PFSK-1 (cell line): ENCODE results near the gene MUCL3.

Experiments
- FOXP2 ChIP-seq: optimal IDR thresholded peaks from 2 replicates; pipeline ENCODE3; 2011; ENCODE audit warnings: borderline replicate concordance, control low read depth, inconsistent platforms; ENCODE audit not compliant: insufficient read depth; ENCODE audit errors: extremely low read length, extremely low read depth
- POLR2AphosphoS5 ChIP-seq: IDR thresholded peaks from 2 replicates; pipeline ENCODE4 v1.6.1; 2012; ENCODE audit warnings: low read depth, mild to moderate bottlenecking, control low read depth, low read length, moderate library complexity
- REST ChIP-seq, 2 experiments: IDR thresholded peaks; 2 replicates each; pipeline versions ENCODE4 v1.6.1 to v1.8.0; 2011 to 2012; ENCODE audit warnings: low read depth in 2 of 2, low read length in 2 of 2, control low read depth in 1 of 2, inconsistent platforms in 1 of 2, mild to moderate bottlenecking in 1 of 2, moderate library complexity in 1 of 2; ENCODE audit not compliant: insufficient read depth in 1 of 2
- SIN3A ChIP-seq: IDR thresholded peaks from 2 replicates; pipeline ENCODE4 v1.6.1; 2012; ENCODE audit warnings: mild to moderate bottlenecking, low read length, moderate library complexity, borderline replicate concordance; ENCODE audit not compliant: insufficient read depth
- TAF1 ChIP-seq: IDR thresholded peaks from 2 replicates; pipeline ENCODE4 v1.6.1; 2012; ENCODE audit warnings: low read length, control low read depth, borderline replicate concordance; ENCODE audit not compliant: insufficient read depth

The MUCL3 gene

GRCh38 chr6:30972816-30973215, 32.0 kb downstream of the MUCL3 start:
- TF ChIP-seq SIN3A (no peak), FOXP2 (no peak), POLR2AphosphoS5 (no peak), REST (IDR thresholded peaks at IDR 0.05; ENCODE audit: insufficient read depth in 1 of 2, low read depth in 2 of 2, low read length in 2 of 2) (no peak), TAF1 (no peak)

- TF ChIP-seq FOXP2 (no peak), TAF1 (no peak), POLR2AphosphoS5 (no peak), SIN3A (no peak)
Observed at GRCh38 chr6:30974490-30975252, 33.9 kb downstream of the MUCL3 start.

- TF ChIP-seq TAF1 (no peak), FOXP2 (no peak), REST (IDR thresholded peaks at IDR 0.05; ENCODE audit: insufficient read depth in 1 of 2, low read depth in 2 of 2, low read length in 2 of 2) (no peak), SIN3A (no peak), POLR2AphosphoS5 (no peak)
Observed at GRCh38 chr6:30979141-30979540, 38.4 kb downstream of the MUCL3 start.

DNA sequence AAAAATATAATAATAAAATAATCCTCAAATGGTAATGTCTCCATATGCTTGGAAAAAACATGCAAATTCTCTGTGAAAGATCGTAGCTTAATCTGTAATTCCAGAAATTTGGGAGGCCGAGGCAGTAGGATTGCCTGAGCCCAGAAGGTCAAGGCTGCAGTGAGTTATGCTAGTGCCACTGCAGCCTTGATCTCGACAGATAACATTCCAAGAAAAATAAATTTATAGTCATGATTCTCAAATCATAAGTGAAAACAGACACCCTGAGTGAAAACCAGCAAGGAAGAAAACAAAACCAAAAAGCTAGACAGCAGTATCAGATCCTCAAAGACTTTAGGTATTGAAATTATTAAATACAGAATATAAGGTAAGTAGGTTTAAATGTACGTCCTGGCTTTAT, 38.9 kb downstream of the MUCL3 start:
- TF ChIP-seq POLR2AphosphoS5, result no peak
- no peak for TF ChIP-seq TAF1
- TF ChIP-seq FOXP2, result no peak
- no peak for TF ChIP-seq REST (IDR thresholded peaks at IDR 0.05; ENCODE audit: insufficient read depth in 1 of 2, low read depth in 2 of 2, low read length in 2 of 2)
- TF ChIP-seq SIN3A, result no peak

GRCh38 chr6:30981942-30982772, 41.4 kb downstream of the MUCL3 start:
- no peak for TF ChIP-seq FOXP2

DNA sequence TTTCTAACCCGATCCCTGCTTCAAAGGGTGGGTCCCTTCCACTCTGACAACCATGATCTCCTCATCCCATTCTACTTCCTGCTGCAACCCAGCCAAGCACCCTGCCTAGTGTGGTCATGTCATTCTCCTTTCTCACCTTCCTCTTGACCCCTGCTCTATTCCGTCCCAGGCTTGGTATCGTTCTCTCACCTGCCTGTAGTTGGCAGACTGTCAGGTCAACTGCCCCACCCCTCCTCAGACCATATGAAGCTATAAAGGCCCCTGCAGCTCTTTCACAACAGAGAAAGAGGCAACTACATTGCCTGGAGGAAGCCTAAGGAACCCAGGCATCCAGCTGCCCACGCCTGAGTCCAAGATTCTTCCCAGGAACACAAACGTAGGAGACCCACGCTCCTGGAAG, 42.7 kb downstream of the MUCL3 start, which contains the start of gene MUC21:
Gene MUC21, plus strand, starts transcription at position 280 of the 400 bp plus-strand sequence. CDS start 241 bp downstream, outside the sequence.
- no peak for TF ChIP-seq SIN3A
